Caco-2 (cell line): ENCODE data around the gene MYO16. TPM values are rescaled to one million over a fixed set of nuclear protein-coding genes. Genes with fewer than 3 reads are reported as not detected.

Source experiments
- BruUV-seq: library from RNA; stranded (reverse); fragments of 400-500 nt; replicated peaks from 2 replicates; lab custom pipeline; 2021; lab: Mats Ljungman, UMichigan
- CTCF ChIA-PET: fragments of 300-600 bp; sonication (Branson Sonifier 250); formaldehyde crosslinking; loops from one replicate; lab custom pipeline; 2022; ENCODE audit warnings: antibody characterized with exemption; lab: Charles Lee
- POLR2A ChIA-PET: fragments of 300-600 bp; sonication (Branson Sonifier 250); formaldehyde crosslinking; loops from one replicate; lab custom pipeline; 2022; ENCODE audit warnings: antibody characterized with exemption; lab: Charles Lee
- DNase-seq, 2 experiments: peaks; one replicate each; pipeline versions ENCODE4 v3.0.0 to v3.0.0-alpha.2; 2020 to 2022
- H3K27me3 ChIP-seq: replicated peaks from 2 replicates; pipeline ENCODE4 v1.6.0; 2011; ENCODE audit warnings: low read length; ENCODE audit not compliant: control insufficient read depth, insufficient read depth
- H3K36me3 ChIP-seq: 2 replicates; pipeline ENCODE4 v1.5.1; 2011; ENCODE audit warnings: low read length; ENCODE audit not compliant: control insufficient read depth, insufficient read depth
- H3K4me1 ChIP-seq: fragments of 250-450 bp; sonication (Bioruptor Pico); 2 replicates; pipeline ENCODE4 v1.5.1; 2020; ENCODE audit warnings: mild to moderate bottlenecking
- H3K4me3 ChIP-seq: 2 replicates; pipeline ENCODE4 v1.5.1; 2011; ENCODE audit warnings: low read depth, mild to moderate bottlenecking, control low read depth, low read length
- H3K9me3 ChIP-seq: fragments of 250-450 bp; sonication (Bioruptor Pico); 2 replicates; pipeline ENCODE4 v1.5.1; 2020; ENCODE audit warnings: mild to moderate bottlenecking, moderate library complexity
- H3K27ac Mint-ChIP-seq: one replicate; pipeline ENCODE4 v1.8.0; 2022; ENCODE audit warnings: mixed read lengths; ENCODE audit not compliant: unreplicated experiment
- H3K27me3 Mint-ChIP-seq: one replicate; pipeline ENCODE4 v1.8.0; 2022; ENCODE audit warnings: mixed read lengths; ENCODE audit not compliant: insufficient read depth, unreplicated experiment
- H3K36me3 Mint-ChIP-seq: one replicate; pipeline ENCODE4 v1.8.0; 2022; ENCODE audit warnings: mild to moderate bottlenecking, mixed read lengths; ENCODE audit not compliant: insufficient read depth, unreplicated experiment
- H3K4me1 Mint-ChIP-seq: one replicate; pipeline ENCODE4 v1.8.0; 2022; ENCODE audit warnings: low read depth, mixed read lengths; ENCODE audit not compliant: unreplicated experiment
- H3K4me3 Mint-ChIP-seq: one replicate; pipeline ENCODE4 v1.8.0; 2022; ENCODE audit warnings: mild to moderate bottlenecking, moderate library complexity, mixed read lengths; ENCODE audit not compliant: unreplicated experiment
- H3K9me3 Mint-ChIP-seq: one replicate; pipeline ENCODE4 v1.8.0; 2022; ENCODE audit warnings: mixed read lengths; ENCODE audit not compliant: unreplicated experiment
- CTCF ChIP-seq, 2 experiments: fragments of 200-600 bp in 1 of 2; IDR thresholded peaks; 1 replicate in 1 of 2; 2 replicates in 1 of 2; pipeline versions ENCODE4 v1.5.1 to v1.8.0; 2011 to 2022; ENCODE audit warnings: antibody characterized with exemption in 1 of 2, control low read depth in 1 of 2, inconsistent platforms in 1 of 2, low read depth in 1 of 2, low read length in 1 of 2, mild to moderate bottlenecking in 1 of 2, moderate library complexity in 1 of 2; ENCODE audit not compliant: insufficient read depth in 1 of 2, severe bottlenecking in 1 of 2, unreplicated experiment in 1 of 2
- intact Hi-C: fragments of 100-400 bp; cut with micrococcal nuclease; formaldehyde crosslinking; loops from one replicate; pipeline ENCODE4 v1.10.0; 2022; ENCODE audit not compliant: unreplicated experiment
- total RNA-seq: library from RNA; stranded (reverse); gene quantifications from 2 replicates; pipeline ENCODE4 v1.2.3, GENCODE V29; 2022

Gene MYO16
- total RNA-seq, 1 experiment from 2014 or later: not detected

GRCh38 chr13:109203587-109203986, 574.2 kb downstream of the MYO16 start:
- H3K27ac Mint-ChIP-seq: no peak overlapping the region
- Histone ChIP-seq H3K27me3 (no peaks in the 10 kb centered on the region), H3K9me3 (no peaks in the 10 kb centered on the region), H3K36me3 (no peaks in the 10 kb centered on the region), H3K4me1 (no peaks in the 10 kb centered on the region), H3K4me3 (no peak overlapping the region)
- H3K4me1 Mint-ChIP-seq: peaks cover 10% of the 10 kb centered on the region
- ChIA-PET CTCF (no interaction called here), POLR2A (interaction anchor here (0.7 kb wide), 1 partner anchor 61 kb away, joined by 3 read pairs; no protein-coding TSS in a partner anchor)
- BruUV-seq: no TSS peak
- no peak overlapping the region for H3K4me3 Mint-ChIP-seq
- no peak for TF ChIP-seq CTCF (IDR thresholded peaks at IDR 0.05; ENCODE audit: insufficient read depth in 1 of 2, low read depth in 1 of 2, low read length in 1 of 2, severe bottlenecking in 1 of 2, unreplicated experiment in 1 of 2)
- DNase-seq: no peak
- no peaks in the 10 kb centered on the region for H3K36me3 Mint-ChIP-seq
- H3K9me3 Mint-ChIP-seq: no peaks in the 10 kb centered on the region
- H3K27me3 Mint-ChIP-seq: no peaks in the 10 kb centered on the region
- intact Hi-C loops: no loop called here

GRCh38 chr13:109204252-109204651, 574.8 kb downstream of the MYO16 start:
- no peak for DNase-seq
- no peaks in the 10 kb centered on the region for H3K27me3 Mint-ChIP-seq
- H3K36me3 Mint-ChIP-seq: no peaks in the 10 kb centered on the region
- BruUV-seq: no TSS peak
- H3K4me3 Mint-ChIP-seq: no peak overlapping the region
- intact Hi-C loops: no loop called here
- no peaks in the 10 kb centered on the region for H3K36me3 ChIP-seq
- TF ChIP-seq CTCF (IDR thresholded peaks at IDR 0.05; ENCODE audit: insufficient read depth in 1 of 2, low read depth in 1 of 2, low read length in 1 of 2, severe bottlenecking in 1 of 2, unreplicated experiment in 1 of 2): no peak
- H3K4me1 ChIP-seq: peaks cover 6% of the 10 kb centered on the region
- H3K4me3 ChIP-seq: no peak overlapping the region
- peaks cover 10% of the 10 kb centered on the region for H3K4me1 Mint-ChIP-seq
- H3K9me3 ChIP-seq: no peaks in the 10 kb centered on the region
- H3K9me3 Mint-ChIP-seq: no peaks in the 10 kb centered on the region
- no peak overlapping the region for H3K27ac Mint-ChIP-seq
- ChIA-PET CTCF (no interaction called here), POLR2A (interaction anchor here (0.7 kb wide), 1 partner anchor 60 kb away, joined by 3 read pairs; no protein-coding TSS in a partner anchor)
- no peaks in the 10 kb centered on the region for H3K27me3 ChIP-seq

- intact Hi-C loops: no loop called here
- no TSS peak for BruUV-seq
- peaks cover 11% of the 10 kb centered on the region for H3K4me1 ChIP-seq
- H3K27me3 ChIP-seq: no peaks in the 10 kb centered on the region
- DNase-seq: no peak
- Mint-ChIP-seq H3K36me3 (no peaks in the 10 kb centered on the region), H3K27me3 (no peaks in the 10 kb centered on the region), H3K4me1 (peaks cover 10% of the 10 kb centered on the region), H3K4me3 (no peak overlapping the region), H3K27ac (no peak overlapping the region), H3K9me3 (no peaks in the 10 kb centered on the region)
- H3K4me3 ChIP-seq: no peak overlapping the region
- CTCF ChIA-PET: no interaction called here
- no peak for TF ChIP-seq CTCF (IDR thresholded peaks at IDR 0.05; ENCODE audit: insufficient read depth in 1 of 2, low read depth in 1 of 2, low read length in 1 of 2, severe bottlenecking in 1 of 2, unreplicated experiment in 1 of 2)
- POLR2A ChIA-PET: no interaction called here
- no peaks in the 10 kb centered on the region for H3K9me3 ChIP-seq
- no peaks in the 10 kb centered on the region for H3K36me3 ChIP-seq
These were observed 575.2 kb downstream of the MYO16 start for GRCh38 chr13:109204657-109205056.
